ENCODE measurements around the gene CTNND2.

DNA sequence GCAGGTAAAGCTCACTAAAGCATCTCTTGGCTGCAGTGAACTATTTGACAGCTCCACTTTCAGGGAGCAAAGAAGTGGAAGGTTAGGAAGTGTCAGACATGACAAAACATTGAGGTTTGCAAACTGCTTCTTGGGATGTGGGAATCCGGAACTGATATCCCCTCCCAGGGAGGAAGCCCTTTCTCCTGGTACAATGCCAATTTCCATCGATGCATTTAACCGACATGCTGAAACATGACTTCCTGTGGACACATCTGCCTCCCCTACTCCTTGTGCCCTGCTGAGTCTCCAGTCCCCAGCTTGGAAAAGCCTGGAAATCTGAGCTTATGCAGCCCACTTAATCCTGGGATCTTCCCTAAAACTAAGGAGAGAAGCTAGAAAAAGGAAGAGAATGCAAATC lies 820.1 kb downstream of the CTNND2 start:
- TF ChIP-seq POLR2A (IDR thresholded peaks at IDR 0.05) (no peak), CTCF (IDR thresholded peaks at IDR 0.05) (no peak)

Data from Peyer's patch (tissue), 4 donors.